Anterior cingulate cortex (tissue), 58 donors: ENCODE results near the gene SEC11C.
A peak's percentile ranks its signal among the peaks of the same experiment; 100 is the strongest.

ENCODE experiments used
- DNase-seq, 58 donors: peaks; one replicate each; lab custom pipeline; 2025; lab: John Stamatoyannopoulos, UW

Gene SEC11C

GRCh38 chr18:59143441-59143840 is 3.8 kb downstream of the SEC11C start:
- no peak for DNase-seq

- no peak for DNase-seq
Measured at GRCh38 chr18:59144483-59144882, 4.8 kb downstream of the SEC11C start.

- peak in 1 of 58 donors; percentile 12 for DNase-seq
Measured at GRCh38 chr18:59145055-59145454, 5.4 kb downstream of the SEC11C start.

- DNase-seq: no peak
Measured at GRCh38 chr18:59148192-59148591, 8.5 kb downstream of the SEC11C start.

GRCh38 chr18:59149007-59149406 is 9.3 kb downstream of the SEC11C start:
- DNase-seq: no peak

GRCh38 chr18:59149416-59149815 is 9.7 kb downstream of the SEC11C start:
- DNase-seq: no peak

GRCh38 chr18:59150236-59150635 is 10.6 kb downstream of the SEC11C start:
- no peak for DNase-seq

GRCh38 chr18:59155153-59155552 is 15.5 kb downstream of the SEC11C start:
- DNase-seq: peak in 1 of 58 donors; percentile 8

GRCh38 chr18:59156316-59156715 is 16.6 kb downstream of the SEC11C start:
- no peak for DNase-seq

- DNase-seq: no peak
Measured at GRCh38 chr18:59159265-59159664, 19.6 kb downstream of the SEC11C start.

- DNase-seq: no peak
Measured at GRCh38 chr18:59159986-59160385, 20.3 kb downstream of the SEC11C start.

GRCh38 chr18:59172664-59173249 is 33.1 kb downstream of the SEC11C start:
- no peak for DNase-seq

- DNase-seq: no peak
Measured at GRCh38 chr18:59177485-59177884, 37.8 kb downstream of the SEC11C start.

- no peak for DNase-seq
Measured at GRCh38 chr18:59180150-59180845, 40.6 kb downstream of the SEC11C start.

- DNase-seq: no peak
Measured at GRCh38 chr18:59182673-59183072, 43.0 kb downstream of the SEC11C start.

GRCh38 chr18:59189008-59189407 is 49.3 kb downstream of the SEC11C start:
- no peak for DNase-seq

GRCh38 chr18:59189746-59190145 is 50.1 kb downstream of the SEC11C start:
- DNase-seq: no peak

GRCh38 chr18:59196161-59196725 is 56.6 kb downstream of the SEC11C start:
- no peak for DNase-seq

- DNase-seq: no peak
Measured at GRCh38 chr18:59197636-59198035, 58.0 kb downstream of the SEC11C start.

GRCh38 chr18:59198215-59198614 is 58.5 kb downstream of the SEC11C start:
- DNase-seq: no peak

- DNase-seq: no peak
Measured at GRCh38 chr18:59200787-59201186, 61.1 kb downstream of the SEC11C start.

GRCh38 chr18:59202258-59202820 is 62.7 kb downstream of the SEC11C start:
- no peak for DNase-seq
